Gastroesophageal sphincter (tissue), 4 donors: ENCODE data around the gene GPATCH4. TPM values are rescaled to one million over a fixed set of nuclear protein-coding genes. Genes with fewer than 3 reads are reported as not detected.

Experiments used
- ATAC-seq: fragments of 150-250 bp; one replicate; pipeline ENCODE4 v1.9.1; 2016; ENCODE audit warnings: mild to moderate bottlenecking, moderate library complexity
- H3K27ac ChIP-seq, 4 donors: fragments of 200-600 bp; sonication (generic) in 3 of 4; 1 replicate in 3 of 4; 2 replicates in 1 of 4; pipeline ENCODE4 v1.5.1; 2016 to 2019
- H3K27me3 ChIP-seq: fragments of 200-600 bp; sonication (generic); one replicate; pipeline ENCODE4 v1.5.1; 2019
- H3K36me3 ChIP-seq, 2 donors: fragments of 200-600 bp; sonication (generic); one replicate each; pipeline ENCODE4 v1.5.1; 2019; ENCODE audit warnings: control low read depth in 1 of 2
- H3K4me1 ChIP-seq, 3 donors: fragments of 200-600 bp; sonication (generic); 1 replicate in 2 of 3; 2 replicates in 1 of 3; pipeline ENCODE4 v1.5.1; 2016 to 2019; ENCODE audit warnings: control low read depth in 2 of 3
- H3K4me3 ChIP-seq, 2 donors: fragments of 200-600 bp; sonication (generic); one replicate each; pipeline ENCODE4 v1.5.1; 2019; ENCODE audit warnings: mild to moderate bottlenecking in 1 of 2, moderate library complexity in 1 of 2
- H3K9me3 ChIP-seq, 3 donors: fragments of 200-600 bp; sonication (generic); one replicate each; pipeline ENCODE4 v1.5.1; 2017 to 2019; ENCODE audit warnings: control low read depth in 2 of 3
- CTCF ChIP-seq, 4 experiments: fragments of 200-600 bp in 2 of 4; fragments of 450-650 bp in 2 of 4; sonication (generic) in 1 of 4; IDR thresholded peaks; one replicate each; pipeline ENCODE4 v1.5.1; 2017 to 2019; ENCODE audit warnings: antibody characterized with exemption in 4 of 4, mild to moderate bottlenecking in 2 of 4, moderate library complexity in 2 of 4
- EP300 ChIP-seq: sonication (generic); formaldehyde crosslinking; IDR thresholded peaks from one replicate; pipeline ENCODE4 v1.6.1; 2017; ENCODE audit warnings: antibody characterized with exemption, mild to moderate bottlenecking
- POLR2A ChIP-seq, 2 donors: fragments of 450-650 bp; IDR thresholded peaks; one replicate each; pipeline ENCODE4 v1.6.1; 2017; ENCODE audit warnings: antibody characterized with exemption in 2 of 2, mild to moderate bottlenecking in 2 of 2, moderate library complexity in 1 of 2
- POLR2AphosphoS5 ChIP-seq: sonication (generic); formaldehyde crosslinking; IDR thresholded peaks from one replicate; pipeline ENCODE4 v1.6.1; 2017; ENCODE audit warnings: antibody characterized with exemption
- WGBS, 2 donors: methylation state at CpG; one replicate each; pipeline ENCODE4 v1.1.5; 2018; ENCODE audit warnings: low coverage in 1 of 2; 5-methylcytosine and 5-hydroxymethylcytosine counted together
- total RNA-seq, 4 donors: library from RNA; depleted of rRNA; stranded (reverse); fragments of >200 nt; gene quantifications; one replicate each; pipeline ENCODE4 v1.1.0, GENCODE V29; 2016

GPATCH4 gene
- total RNA-seq = 10 to 100 TPM; 18.4 to 37.2 (median 24.0) TPM

GRCh38 chr1:156601122-156601830 is at the start of gene GPATCH4:
TSS of gene GPATCH4 (minus strand) at chr1:156601479.
- Histone ChIP-seq H3K27me3 (no peaks in the 10 kb centered on the region), H3K4me3 (peak within 1 kb of the TSS; percentile 64 to 74), H3K27ac (peak within 1 kb of the TSS; percentile 47 to 87 (median 83)), H3K36me3 (peaks cover 0 to 30% of the 10 kb centered on the region in 2 donors), H3K9me3 (no peaks in the 10 kb centered on the region), H3K4me1 (peaks cover 0 to 23% (median 10%) of the 10 kb centered on the region in 3 donors)
- peak in 1 of 4 experiments; percentile 12 for TF ChIP-seq CTCF (IDR thresholded peaks at IDR 0.05)
- TF ChIP-seq EP300 = no peak
- TF ChIP-seq POLR2A (IDR thresholded peaks at IDR 0.05) = peak in 1 of 2 donors; percentile 15
- TF ChIP-seq POLR2AphosphoS5 = peak; percentile 63
- WGBS, 2 donors = 0% methylated on average over 6 to 10 of the region's 35 CpGs
- ATAC-seq = peak; percentile 93

- ATAC-seq = no peak
- TF ChIP-seq POLR2AphosphoS5 (no peak), POLR2A (IDR thresholded peaks at IDR 0.05) (no peak), EP300 (no peak), CTCF (IDR thresholded peaks at IDR 0.05) (no peak)
- Histone ChIP-seq H3K36me3 (no peaks in the 10 kb centered on the region), H3K27me3 (peaks cover 97% of the 10 kb centered on the region), H3K4me1 (no peaks in the 10 kb centered on the region), H3K27ac (no peak overlapping the region), H3K4me3 (no peak overlapping the region), H3K9me3 (no peaks in the 10 kb centered on the region)
- 14% methylated on average over 1 of the region's 2 CpGs; no CpG with 5 or more reads in 1 of the 2 donors for WGBS, 2 donors
These were observed 47.7 kb upstream of the GPATCH4 start for GRCh38 chr1:156648951-156649350.

GRCh38 chr1:156648496-156648895 is 47.2 kb upstream of the GPATCH4 start:
- no peak for ATAC-seq
- H3K27me3 ChIP-seq = peaks cover 97% of the 10 kb centered on the region
- H3K27ac ChIP-seq = no peak overlapping the region
- H3K4me3 ChIP-seq = no peak overlapping the region
- no peaks in the 10 kb centered on the region for H3K4me1 ChIP-seq
- TF ChIP-seq POLR2AphosphoS5 = no peak
- TF ChIP-seq CTCF (IDR thresholded peaks at IDR 0.05) = no peak
- no peak for TF ChIP-seq POLR2A (IDR thresholded peaks at IDR 0.05)
- TF ChIP-seq EP300 = no peak
- H3K36me3 ChIP-seq = no peaks in the 10 kb centered on the region
- no peaks in the 10 kb centered on the region for H3K9me3 ChIP-seq
- 70% methylated on average over 2 of the region's 10 CpGs; no CpG with 5 or more reads in 1 of the 2 donors for WGBS, 2 donors

- H3K4me1 ChIP-seq = peaks cover 0 to 4% (median under 1%) of the 10 kb centered on the region in 3 donors
- no peaks in the 10 kb centered on the region for H3K36me3 ChIP-seq
- ATAC-seq = no peak
- TF ChIP-seq POLR2AphosphoS5 (no peak), CTCF (IDR thresholded peaks at IDR 0.05) (no peak), POLR2A (IDR thresholded peaks at IDR 0.05) (no peak), EP300 (no peak)
- no peaks in the 10 kb centered on the region for H3K9me3 ChIP-seq
- no peak overlapping the region for H3K4me3 ChIP-seq
- no peak overlapping the region for H3K27ac ChIP-seq
- 71 to 86% methylated on average over 1 to 6 of the region's 10 CpGs for WGBS, 2 donors
- peaks cover 97% of the 10 kb centered on the region for H3K27me3 ChIP-seq
These were observed 46.1 kb upstream of the GPATCH4 start for GRCh38 chr1:156647351-156647750.

GRCh38 chr1:156646738-156647211 is 45.5 kb upstream of the GPATCH4 start:
- H3K9me3 ChIP-seq = no peaks in the 10 kb centered on the region
- H3K36me3 ChIP-seq = no peaks in the 10 kb centered on the region
- H3K27ac ChIP-seq = no peak overlapping the region
- H3K4me3 ChIP-seq = no peak overlapping the region
- no CpG with 5 or more reads among the region's 51 CpGs for WGBS, 2 donors
- peaks cover 97% of the 10 kb centered on the region for H3K27me3 ChIP-seq
- TF ChIP-seq POLR2A (IDR thresholded peaks at IDR 0.05) (no peak), POLR2AphosphoS5 (no peak), EP300 (no peak)
- no peak for ATAC-seq
- peaks cover 0 to 10% (median 6%) of the 10 kb centered on the region in 3 donors for H3K4me1 ChIP-seq
